HG03196 (cell line): ENCODE results near the gene FRS3.

Experiments used
- ATAC-seq: cut with Tn5 transposase; IDR thresholded peaks from one replicate; pipeline ENCODE4 v1.9.1; 2021; ENCODE audit not compliant: unreplicated experiment

FRS3 gene

GRCh38 chr6:41730531-41731436 lies 48.9 kb downstream of the FRS3 start:
- ATAC-seq: no peak

- no peak for ATAC-seq
Measured at GRCh38 chr6:41729624-41730023, 50.1 kb downstream of the FRS3 start.

- no peak for ATAC-seq
Measured at GRCh38 chr6:41728954-41729353, 50.7 kb downstream of the FRS3 start.

GRCh38 chr6:41728073-41728936 lies 51.4 kb downstream of the FRS3 start:
- ATAC-seq: no peak

- no peak for ATAC-seq
Measured at GRCh38 chr6:41727705-41728072, 52.0 kb downstream of the FRS3 start.

- no peak for ATAC-seq
Measured at GRCh38 chr6:41726876-41727275, 52.8 kb downstream of the FRS3 start.

GRCh38 chr6:41724586-41725501 lies 54.9 kb downstream of the FRS3 start:
- no peak for ATAC-seq

GRCh38 chr6:41724228-41724580 lies 55.5 kb downstream of the FRS3 start:
- ATAC-seq: no peak

- peak; percentile 64 for ATAC-seq
Measured at GRCh38 chr6:41723530-41724227, 56.0 kb downstream of the FRS3 start.

GRCh38 chr6:41722969-41723529 lies 56.7 kb downstream of the FRS3 start:
- ATAC-seq: no peak

- ATAC-seq: no peak
Measured at GRCh38 chr6:41721414-41721813, 58.3 kb downstream of the FRS3 start.

- ATAC-seq: no peak
Measured at GRCh38 chr6:41720783-41721182, 58.9 kb downstream of the FRS3 start.

- ATAC-seq: peak; percentile 28
Measured at GRCh38 chr6:41720262-41720620, 59.5 kb downstream of the FRS3 start.
